Limb (tissue), 2 donors: ENCODE data around the gene SHISA5.
"Not testable (repeated sequence)": the region's sequence is repeated elsewhere in the genome, so short reads cannot be mapped to it uniquely, and the experiment has no call there.

Source experiments
- DNase-seq, 2 donors: peaks; one replicate each; pipeline ENCODE4 v3.0.0-alpha.2; 2016; ENCODE audit errors: extremely low spot score in 2 of 2

SHISA5 gene

DNA sequence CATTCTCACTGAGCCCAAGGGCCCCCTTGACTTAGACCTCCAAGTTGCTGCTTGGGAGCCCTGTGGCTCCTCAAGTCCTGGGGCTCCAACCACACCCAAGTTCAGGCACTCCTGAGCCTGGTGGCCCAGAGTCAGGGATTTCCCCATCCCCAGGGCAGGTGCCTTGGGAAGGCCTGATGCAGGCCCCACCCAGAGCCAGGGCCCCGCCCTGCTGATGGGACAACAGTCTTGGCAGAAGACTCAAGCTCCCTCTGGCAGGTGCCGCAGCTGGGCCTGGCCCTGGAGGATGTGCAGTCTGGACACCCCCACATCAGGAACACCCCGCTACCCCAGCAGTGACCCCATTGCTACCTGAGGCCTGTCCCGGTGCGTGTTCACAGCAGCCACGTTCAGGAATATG is 17.7 kb upstream of the SHISA5 start:
- DNase-seq, result no peak

DNA sequence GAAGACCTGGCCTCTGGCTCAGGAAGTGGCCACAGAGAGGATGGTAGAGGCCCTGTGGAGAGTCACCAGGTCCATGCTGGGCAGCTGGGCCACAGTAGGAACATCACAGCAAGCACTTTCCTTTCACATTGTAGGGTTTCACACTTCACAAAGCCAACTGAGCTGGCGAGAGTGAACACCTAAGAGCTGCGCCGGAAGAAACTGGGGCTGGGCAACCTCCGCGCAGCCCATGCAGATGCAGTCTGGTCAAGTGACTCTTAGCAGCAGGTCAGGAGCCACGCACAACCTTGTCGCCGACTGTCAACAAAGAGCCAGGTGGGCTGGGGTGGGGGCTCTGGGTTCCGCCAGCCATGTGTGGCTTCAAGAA is 15.3 kb upstream of the SHISA5 start:
- DNase-seq, result no peak

- DNase-seq, result no peak
These were observed 14.8 kb upstream of the SHISA5 start for GRCh38 chr3:48518638-48519276.

DNA sequence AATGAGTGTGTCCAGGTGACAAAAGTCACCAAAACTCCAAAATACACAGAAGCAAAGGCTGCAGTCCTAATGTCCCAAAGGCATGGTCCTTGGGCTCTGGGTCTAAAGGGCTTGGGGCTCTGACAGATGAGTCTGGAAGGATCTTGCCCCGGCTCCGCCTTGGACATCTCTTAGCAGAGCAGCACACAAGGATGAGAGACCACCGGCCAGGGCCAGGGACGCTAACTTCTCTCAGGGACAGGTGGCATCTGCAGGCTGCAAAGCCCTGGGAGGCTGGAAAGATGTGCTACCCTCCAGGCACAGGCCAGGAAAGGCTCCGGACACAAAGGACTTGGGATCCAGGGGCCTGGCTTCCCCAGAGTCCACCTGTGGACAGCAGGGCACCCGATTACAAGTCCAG is 14.1 kb upstream of the SHISA5 start:
- no peak for DNase-seq

GRCh38 chr3:48516571-48516970 is 12.6 kb upstream of the SHISA5 start:
- no peak for DNase-seq

DNA sequence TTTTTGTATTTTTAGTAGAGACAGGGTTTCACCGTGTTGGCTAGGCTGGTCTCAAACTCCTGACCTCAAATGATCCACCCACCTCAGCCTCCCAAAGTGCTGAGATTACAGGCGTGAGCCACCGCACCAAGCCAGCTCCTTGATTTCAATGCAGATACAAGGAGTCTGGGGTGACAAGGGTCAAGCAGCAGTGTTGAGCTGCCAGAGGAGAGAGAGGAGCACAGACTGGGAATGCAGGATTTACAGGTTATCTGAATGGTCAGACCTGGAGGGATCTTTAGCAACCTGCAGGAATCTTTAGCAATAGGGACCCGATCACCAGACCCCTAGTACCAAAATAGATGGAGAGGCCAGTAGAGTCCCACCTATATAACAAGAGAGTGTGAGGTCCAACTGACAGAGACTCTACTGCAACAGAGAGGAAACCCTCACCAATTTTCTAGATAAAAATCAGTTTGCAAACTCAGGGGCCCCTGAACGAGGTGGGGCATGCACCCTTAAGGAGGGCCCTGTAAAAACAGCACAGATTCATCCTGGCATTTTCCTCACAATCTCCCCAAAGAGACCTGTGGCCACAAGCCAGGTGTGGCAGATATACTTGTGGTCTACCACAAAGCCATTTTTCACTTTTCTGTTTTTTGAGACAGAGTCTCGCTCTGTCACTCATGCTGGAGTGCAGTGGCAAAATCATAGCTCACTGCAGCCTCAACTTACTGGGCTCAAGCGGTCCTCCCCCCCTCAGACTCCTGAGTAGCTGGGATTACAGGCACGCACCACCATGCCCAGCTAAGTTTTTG is 10.7 kb upstream of the SHISA5 start:
- no peak for DNase-seq

DNA sequence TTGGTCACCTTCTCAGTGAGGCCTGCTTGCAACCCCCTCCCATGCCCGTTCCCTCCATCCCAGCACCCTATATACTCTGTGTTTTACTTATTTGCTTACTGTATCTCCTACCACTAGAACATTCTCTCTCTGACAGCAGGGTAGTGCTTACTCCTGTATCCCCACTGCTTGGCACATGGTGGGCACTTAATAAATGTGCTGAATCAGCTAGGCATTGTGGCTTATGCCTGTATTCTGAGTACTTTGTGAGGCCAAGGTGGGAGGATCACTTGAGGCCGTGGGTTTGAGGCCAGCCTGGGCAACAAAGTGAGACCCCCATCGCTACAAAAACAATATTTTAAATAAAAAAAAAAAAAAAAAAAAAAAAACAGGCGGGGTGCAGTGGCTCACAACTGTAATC is 7.6 kb upstream of the SHISA5 start:
- no peak for DNase-seq

DNA sequence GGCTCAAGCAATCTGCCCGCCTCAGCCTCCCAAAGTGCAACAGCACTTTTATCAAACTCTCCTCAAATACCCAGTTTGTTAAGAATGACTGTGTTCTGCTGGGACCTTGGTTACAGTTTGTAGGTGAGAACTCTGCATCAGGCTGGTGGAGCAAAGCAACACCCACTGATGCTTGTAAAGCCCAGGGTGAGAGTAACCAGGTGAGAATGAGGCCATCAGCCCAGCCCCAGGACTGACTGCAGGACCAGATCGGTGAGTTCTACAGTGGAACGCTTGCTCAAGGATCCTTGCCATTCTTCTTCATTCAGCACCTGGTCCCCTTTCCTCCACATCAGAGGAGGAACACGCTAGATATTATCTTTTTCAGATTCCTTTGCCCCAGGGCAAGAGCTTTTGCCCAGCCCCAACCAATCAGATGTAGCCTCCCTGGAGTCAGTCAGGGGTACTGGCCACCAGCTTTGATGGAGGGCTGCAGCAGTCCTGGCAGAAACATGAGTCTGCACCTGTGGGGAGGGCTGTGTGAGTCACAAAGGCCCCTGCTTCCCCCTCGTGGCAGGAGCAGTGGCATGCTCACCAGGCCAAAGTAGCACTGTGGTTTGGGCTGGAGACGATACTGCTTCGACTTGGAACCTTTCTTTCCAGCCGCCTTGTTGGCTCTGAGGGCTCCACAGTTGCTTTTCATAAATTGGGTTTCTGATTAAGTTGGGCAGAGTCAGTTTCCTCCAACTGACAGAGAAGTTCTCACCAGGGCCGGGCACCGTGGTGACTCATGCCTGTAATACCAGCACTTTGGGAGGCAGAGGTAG is 3.5 kb upstream of the SHISA5 start:
- DNase-seq, result peak; percentile 24 to 55

DNA sequence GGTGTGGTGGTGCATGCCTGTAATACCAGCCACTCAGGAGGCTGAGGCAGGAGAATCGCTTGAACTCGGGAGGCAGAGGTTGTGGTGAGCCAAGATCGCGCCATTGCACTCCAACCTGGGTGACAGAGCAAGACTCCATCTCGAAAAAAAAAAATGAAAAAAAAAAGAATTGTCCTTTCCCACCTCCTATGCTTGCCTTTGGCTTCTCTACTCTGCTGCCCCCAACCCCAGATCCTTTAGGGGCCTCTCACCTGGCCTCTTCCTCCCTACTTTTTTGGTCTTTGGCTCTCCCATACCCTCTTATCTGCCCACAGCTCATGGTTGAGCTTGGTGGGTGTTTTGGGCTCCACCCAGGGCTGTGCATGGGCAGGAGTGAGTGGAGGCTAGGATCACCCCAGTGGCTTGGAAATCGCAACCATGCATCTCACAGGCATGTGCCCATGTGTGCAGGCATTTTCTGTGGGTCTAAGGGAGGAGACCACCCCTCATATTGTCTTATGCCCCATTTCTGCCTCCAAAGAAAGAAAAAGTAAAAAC is 2.1 kb upstream of the SHISA5 start:
- DNase-seq, result no peak

GRCh38 chr3:48505146-48505545 is 1.2 kb upstream of the SHISA5 start:
- DNase-seq, result no peak

GRCh38 chr3:48503401-48504050 is 448 bp downstream of the SHISA5 start:
- DNase-seq, result no peak

GRCh38 chr3:48502728-48503168 is 1.2 kb downstream of the SHISA5 start:
- no peak for DNase-seq

- no peak for DNase-seq
These were observed 1.9 kb downstream of the SHISA5 start for GRCh38 chr3:48502121-48502520.

DNA sequence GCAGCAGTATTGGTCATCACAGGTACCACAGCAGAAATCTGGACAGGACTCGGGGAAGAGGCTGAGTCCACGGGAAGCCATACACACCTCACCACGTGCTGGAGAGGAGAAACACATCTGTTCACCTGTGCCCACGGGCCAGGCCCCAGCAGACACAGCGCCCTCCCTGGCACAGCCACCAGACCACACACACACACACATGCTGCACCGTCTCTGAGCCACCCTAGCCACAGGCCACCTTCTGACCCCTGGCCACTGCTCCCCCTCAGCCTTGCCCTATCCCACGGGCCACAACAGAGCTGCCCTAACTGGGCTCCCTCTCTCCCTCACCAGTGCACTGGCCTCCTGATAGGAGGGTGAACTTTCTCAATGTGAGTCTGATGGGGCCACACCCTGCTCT is 2.8 kb downstream of the SHISA5 start:
- no peak for DNase-seq

- no peak for DNase-seq
These were observed 3.3 kb downstream of the SHISA5 start for GRCh38 chr3:48500656-48501055.

GRCh38 chr3:48493203-48493501 is 10.8 kb downstream of the SHISA5 start:
- DNase-seq, result no peak

- no peak for DNase-seq
These were observed 11.3 kb downstream of the SHISA5 start for GRCh38 chr3:48492461-48493202.

DNA sequence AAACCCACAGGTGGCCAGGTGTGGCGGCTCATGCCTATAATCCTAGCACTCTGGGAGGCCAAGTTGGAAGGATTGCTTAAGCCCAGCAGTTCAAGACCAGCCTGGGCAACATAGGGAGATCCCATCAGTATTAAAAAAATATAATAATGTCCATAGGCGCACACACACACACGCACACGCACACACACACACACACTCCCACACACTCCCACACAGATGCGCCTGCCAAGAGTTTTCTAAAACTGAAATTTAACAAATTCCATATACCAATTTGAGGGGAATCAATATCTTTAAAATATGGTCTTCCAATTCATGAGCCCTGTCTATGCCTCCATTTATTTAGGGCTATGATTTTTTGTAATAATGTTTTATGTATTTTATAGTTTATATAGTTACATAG is 17.0 kb downstream of the SHISA5 start:
- no peak for DNase-seq

DNA sequence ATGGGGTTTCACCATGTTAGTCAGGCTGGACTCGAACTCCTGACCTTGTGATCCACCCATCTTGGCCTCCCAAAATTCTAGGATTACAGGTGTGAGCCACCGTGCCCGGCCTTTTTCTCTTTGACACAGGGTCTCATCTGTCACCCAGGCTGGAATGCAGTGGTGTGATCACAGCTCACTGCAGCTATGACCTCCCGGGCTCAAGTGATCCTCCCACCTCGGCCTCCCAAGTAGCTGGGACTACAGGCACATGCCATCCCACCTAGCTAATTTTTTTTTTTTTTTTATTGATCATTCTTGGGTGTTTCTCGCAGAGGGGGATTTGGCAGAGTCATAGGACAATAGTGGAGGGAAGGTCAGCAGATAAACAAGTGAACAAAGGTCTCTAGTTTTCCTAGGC is 21.2 kb downstream of the SHISA5 start:
- DNase-seq, result not testable (repeated sequence)

DNA sequence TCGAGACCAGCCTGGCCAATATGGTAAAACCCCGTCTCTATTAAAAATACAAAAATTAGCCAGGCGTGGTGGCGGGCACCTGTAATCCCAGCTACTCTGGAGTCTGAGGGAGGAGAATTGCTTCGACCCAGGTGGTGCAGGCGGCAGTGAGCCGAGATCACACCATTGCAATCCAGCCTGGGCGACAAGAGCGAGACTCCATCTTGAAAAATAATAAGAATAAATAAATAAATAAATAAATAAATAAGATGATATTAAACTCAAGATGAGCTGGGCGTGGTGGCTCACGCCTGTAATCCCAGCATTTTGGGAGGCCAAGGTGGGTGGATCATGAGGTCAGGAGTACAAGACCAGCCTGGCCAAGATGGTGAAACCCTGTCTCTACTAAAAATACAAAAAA is 23.1 kb downstream of the SHISA5 start:
- DNase-seq, result not testable (repeated sequence)
